ENCODE data around the gene TBC1D30.

DNA sequence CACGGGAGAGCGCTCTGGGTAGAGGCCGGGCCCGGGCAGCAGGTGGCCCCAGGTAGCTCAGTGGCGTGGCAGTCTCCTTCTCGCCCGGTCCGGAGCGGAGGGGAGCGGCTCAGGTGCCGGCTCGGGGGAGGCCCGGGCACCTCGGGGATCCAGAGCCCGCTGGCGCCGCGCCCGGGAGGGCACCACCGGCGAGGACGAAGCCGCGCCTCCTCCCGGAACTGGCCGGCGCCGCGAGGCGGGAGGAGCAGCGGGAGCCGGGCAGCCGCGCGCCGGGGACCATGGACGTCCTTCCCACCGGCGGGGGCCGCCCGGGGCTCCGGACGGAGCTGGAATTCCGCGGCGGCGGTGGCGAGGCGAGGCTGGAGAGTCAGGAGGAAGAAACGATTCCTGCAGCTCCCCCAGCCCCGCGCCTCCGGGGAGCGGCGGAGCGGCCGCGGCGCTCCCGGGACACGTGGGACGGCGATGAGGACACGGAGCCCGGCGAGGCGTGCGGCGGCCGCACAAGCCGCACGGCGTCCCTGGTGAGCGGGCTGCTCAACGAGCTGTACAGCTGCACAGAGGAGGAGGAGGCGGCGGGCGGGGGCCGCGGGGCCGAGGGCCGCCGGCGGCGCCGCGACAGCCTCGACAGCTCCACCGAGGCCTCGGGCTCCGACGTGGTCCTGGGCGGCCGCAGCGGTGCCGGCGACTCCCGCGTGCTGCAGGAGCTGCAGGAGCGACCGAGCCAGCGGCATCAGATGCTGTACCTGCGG lies 43.7 kb upstream of the TBC1D30 start:
- no peak for TF ChIP-seq CTCF (IDR thresholded peaks at IDR 0.05)
- no peak for TF ChIP-seq EP300 (IDR thresholded peaks at IDR 0.05)
